ENCODE measurements around the gene TMPRSS9.

GRCh38 chr19:2433854-2434253, 73.8 kb downstream of the TMPRSS9 start:
- TF ChIP-seq, protein P1, sequence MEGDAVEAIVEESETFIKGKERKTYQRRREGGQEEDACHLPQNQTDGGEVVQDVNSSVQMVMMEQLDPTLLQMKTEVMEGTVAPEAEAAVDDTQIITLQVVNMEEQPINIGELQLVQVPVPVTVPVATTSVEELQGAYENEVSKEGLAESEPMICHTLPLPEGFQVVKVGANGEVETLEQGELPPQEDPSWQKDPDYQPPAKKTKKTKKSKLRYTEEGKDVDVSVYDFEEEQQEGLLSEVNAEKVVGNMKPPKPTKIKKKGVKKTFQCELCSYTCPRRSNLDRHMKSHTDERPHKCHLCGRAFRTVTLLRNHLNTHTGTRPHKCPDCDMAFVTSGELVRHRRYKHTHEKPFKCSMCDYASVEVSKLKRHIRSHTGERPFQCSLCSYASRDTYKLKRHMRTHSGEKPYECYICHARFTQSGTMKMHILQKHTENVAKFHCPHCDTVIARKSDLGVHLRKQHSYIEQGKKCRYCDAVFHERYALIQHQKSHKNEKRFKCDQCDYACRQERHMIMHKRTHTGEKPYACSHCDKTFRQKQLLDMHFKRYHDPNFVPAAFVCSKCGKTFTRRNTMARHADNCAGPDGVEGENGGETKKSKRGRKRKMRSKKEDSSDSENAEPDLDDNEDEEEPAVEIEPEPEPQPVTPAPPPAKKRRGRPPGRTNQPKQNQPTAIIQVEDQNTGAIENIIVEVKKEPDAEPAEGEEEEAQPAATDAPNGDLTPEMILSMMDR (IDR thresholded peaks at IDR 0.05 in 8 of 11, conservative IDR thresholded peaks at IDR 0.05 in 3 of 11) = no peak
- TF ChIP-seq POLR2A (IDR thresholded peaks at IDR 0.05) (no peak), POLR2AphosphoS5 (IDR thresholded peaks at IDR 0.05) (no peak)
